ENCODE measurements around the gene ACY1. TPM values are rescaled to one million over a fixed set of nuclear protein-coding genes. Genes with fewer than 3 reads are reported as not detected.

The ACY1 gene
- total and polyA plus RNA-seq, 2 of the 13 experiments (the other 11 are each of a cell fraction or from before 2014, with no cell fraction given): 113 to 162 TPM

DNA sequence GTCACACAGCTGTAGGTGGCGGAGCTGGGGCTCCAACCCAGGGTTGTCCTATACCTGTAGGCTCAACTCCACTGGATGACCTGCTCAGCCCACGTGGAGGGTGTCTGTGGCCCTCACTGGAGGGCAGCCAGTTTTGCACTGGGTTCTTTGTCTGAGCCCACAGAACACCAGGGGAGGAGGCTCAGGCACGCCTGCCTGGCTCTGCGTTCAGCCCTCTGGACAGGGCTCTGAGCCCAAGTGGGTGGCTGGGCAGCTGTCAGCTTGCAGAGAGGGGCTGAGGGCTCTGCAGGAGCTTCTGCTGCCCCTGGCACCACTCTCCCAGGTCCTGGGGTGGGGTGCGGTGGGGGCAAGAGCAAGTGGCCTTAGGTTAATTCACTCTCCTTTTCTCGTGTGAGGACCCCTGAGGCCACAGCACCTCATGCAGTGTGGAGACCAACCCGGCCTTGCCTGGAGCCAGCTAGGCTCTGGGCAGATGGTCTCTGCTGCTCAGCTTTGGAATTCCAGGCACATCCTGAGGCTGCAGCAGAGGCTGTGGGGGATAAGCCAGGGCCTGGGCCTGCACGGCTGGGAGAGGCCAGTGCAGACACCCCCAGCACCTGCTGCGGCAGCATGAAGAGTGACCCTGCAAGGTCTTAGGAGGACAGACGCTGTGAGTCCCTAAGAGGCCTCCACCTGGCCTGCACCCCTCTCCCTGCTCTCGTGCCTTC, 49.5 kb downstream of the ACY1 start:
- intact Hi-C loops (cut with micrococcal nuclease; ENCODE audit: unreplicated experiment): no loop called here
- peak overlapping the region in 2 of 3 experiments; percentile 19 to 36; a peak in 2 of 6 replicates for H3K4me3 ChIP-seq (replicated peaks in 1 of 3; ENCODE audit: insufficient read depth in 1 of 3, low read depth in 2 of 3, low read length in 3 of 3)
- no peaks in the 10 kb centered on the region for H3K36me3 ChIP-seq (replicated peaks in 1 of 2; ENCODE audit: control insufficient read depth in 1 of 2, insufficient read depth in 2 of 2, low read length in 2 of 2)
- no peak overlapping the region for H2AFZ ChIP-seq (ENCODE audit: low read length)
- H3K79me2 ChIP-seq (ENCODE audit: insufficient read depth, low read length): no peaks in the 10 kb centered on the region
- H3K27me3 ChIP-seq (ENCODE audit: control insufficient read depth in 1 of 2, insufficient read depth in 2 of 2, low read length in 2 of 2): 0 out of 5 replicates have a peak, but pooled peaks cover 0 to 1% of the 10 kb centered on the region in 2 experiments
- H3K27ac ChIP-seq (ENCODE audit: extremely low read length, insufficient read depth, low read length): peak overlapping the region; percentile 16
- peak overlapping the region; percentile 19; the same call in 1 of the 2 replicates for H3K9ac ChIP-seq (ENCODE audit: insufficient read depth, low read depth, low read length)
- CTCF ChIA-PET (ENCODE audit: low intra/inter-chr PET ratio, low total read pairs): no interaction called here
- no peaks in the 10 kb centered on the region for H3K9me3 ChIP-seq (ENCODE audit: low read length)
- H3K4me1 ChIP-seq (ENCODE audit: insufficient read depth, low read length): peaks cover 88% of the 10 kb centered on the region
- POLR2A ChIA-PET: interaction anchor here (0.6 to 1.8 kb wide), 5 partner anchors 14 to 50 kb away, joined by 3 to 7 read pairs (median 4); partner anchors contain the start of genes ACY1 and RPL29
- no peak for DNase-seq (ENCODE audit: low spot score)
- in situ Hi-C loops (cut with HindIII; ENCODE audit: extremely low pct_ligation_motif_present, low pct_unique_long_range_greater_than_20kb): no loop called here
- ATAC-seq: peak; percentile 49
- H4K20me1 ChIP-seq (ENCODE audit: insufficient read depth, low read length): no peaks in the 10 kb centered on the region
- no TSS peak for BruUV-seq (replicated peaks)
- FAIRE-seq: no peak
- H3K4me2 ChIP-seq (ENCODE audit: low read depth, low read length): peak overlapping the region; percentile 78
- WGBS (ENCODE audit: low lambda C conversion rate): 13% methylated on average over 5 of the region's 11 CpGs
- no peak for TF ChIP-seq CEBPG (CRISPR knock-in tag; IDR thresholded peaks at IDR 0.05)
- TF ChIP-seq FOXK2 (IDR thresholded peaks at IDR 0.05): no peak
- TF ChIP-seq, protein P1, sequence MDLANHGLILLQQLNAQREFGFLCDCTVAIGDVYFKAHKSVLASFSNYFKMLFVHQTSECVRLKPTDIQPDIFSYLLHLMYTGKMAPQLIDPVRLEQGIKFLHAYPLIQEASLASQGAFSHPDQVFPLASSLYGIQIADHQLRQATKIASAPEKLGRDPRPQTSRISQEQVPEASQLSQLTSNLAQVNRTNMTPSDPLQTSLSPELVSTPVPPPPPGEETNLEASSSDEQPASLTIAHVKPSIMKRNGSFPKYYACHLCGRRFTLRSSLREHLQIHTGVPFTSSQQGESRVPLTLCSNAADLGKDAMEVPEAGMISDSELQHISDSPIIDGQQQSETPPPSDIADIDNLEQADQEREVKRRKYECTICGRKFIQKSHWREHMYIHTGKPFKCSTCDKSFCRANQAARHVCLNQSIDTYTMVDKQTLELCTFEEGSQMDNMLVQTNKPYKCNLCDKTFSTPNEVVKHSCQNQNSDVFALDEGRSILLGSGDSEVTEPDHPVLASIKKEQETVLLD (CRISPR knock-in tag; IDR thresholded peaks at IDR 0.05; ENCODE audit: low read depth): no peak
- TF ChIP-seq ZNF619 (CRISPR knock-in tag; IDR thresholded peaks at IDR 0.05): peak; percentile 40; the same call in 1 of the 2 replicates
- 0 out of 2 replicates have a peak, but pooled peaks have one; percentile 42 for TF ChIP-seq ZNF274 (CRISPR knock-in tag; IDR thresholded peaks at IDR 0.05)
- 0 out of 2 replicates have a peak, but pooled peaks have one; percentile 7 for TF ChIP-seq ZNF292 (CRISPR knock-in tag; IDR thresholded peaks at IDR 0.05; ENCODE audit: borderline replicate concordance, low read depth)
- TF ChIP-seq, protein P2, sequence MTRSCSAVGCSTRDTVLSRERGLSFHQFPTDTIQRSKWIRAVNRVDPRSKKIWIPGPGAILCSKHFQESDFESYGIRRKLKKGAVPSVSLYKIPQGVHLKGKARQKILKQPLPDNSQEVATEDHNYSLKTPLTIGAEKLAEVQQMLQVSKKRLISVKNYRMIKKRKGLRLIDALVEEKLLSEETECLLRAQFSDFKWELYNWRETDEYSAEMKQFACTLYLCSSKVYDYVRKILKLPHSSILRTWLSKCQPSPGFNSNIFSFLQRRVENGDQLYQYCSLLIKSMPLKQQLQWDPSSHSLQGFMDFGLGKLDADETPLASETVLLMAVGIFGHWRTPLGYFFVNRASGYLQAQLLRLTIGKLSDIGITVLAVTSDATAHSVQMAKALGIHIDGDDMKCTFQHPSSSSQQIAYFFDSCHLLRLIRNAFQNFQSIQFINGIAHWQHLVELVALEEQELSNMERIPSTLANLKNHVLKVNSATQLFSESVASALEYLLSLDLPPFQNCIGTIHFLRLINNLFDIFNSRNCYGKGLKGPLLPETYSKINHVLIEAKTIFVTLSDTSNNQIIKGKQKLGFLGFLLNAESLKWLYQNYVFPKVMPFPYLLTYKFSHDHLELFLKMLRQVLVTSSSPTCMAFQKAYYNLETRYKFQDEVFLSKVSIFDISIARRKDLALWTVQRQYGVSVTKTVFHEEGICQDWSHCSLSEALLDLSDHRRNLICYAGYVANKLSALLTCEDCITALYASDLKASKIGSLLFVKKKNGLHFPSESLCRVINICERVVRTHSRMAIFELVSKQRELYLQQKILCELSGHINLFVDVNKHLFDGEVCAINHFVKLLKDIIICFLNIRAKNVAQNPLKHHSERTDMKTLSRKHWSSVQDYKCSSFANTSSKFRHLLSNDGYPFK (CRISPR knock-in tag; IDR thresholded peaks at IDR 0.05; ENCODE audit: borderline replicate concordance): 0 out of 2 replicates have a peak, but pooled peaks have one; percentile 32
- TF ChIP-seq, protein P3, sequence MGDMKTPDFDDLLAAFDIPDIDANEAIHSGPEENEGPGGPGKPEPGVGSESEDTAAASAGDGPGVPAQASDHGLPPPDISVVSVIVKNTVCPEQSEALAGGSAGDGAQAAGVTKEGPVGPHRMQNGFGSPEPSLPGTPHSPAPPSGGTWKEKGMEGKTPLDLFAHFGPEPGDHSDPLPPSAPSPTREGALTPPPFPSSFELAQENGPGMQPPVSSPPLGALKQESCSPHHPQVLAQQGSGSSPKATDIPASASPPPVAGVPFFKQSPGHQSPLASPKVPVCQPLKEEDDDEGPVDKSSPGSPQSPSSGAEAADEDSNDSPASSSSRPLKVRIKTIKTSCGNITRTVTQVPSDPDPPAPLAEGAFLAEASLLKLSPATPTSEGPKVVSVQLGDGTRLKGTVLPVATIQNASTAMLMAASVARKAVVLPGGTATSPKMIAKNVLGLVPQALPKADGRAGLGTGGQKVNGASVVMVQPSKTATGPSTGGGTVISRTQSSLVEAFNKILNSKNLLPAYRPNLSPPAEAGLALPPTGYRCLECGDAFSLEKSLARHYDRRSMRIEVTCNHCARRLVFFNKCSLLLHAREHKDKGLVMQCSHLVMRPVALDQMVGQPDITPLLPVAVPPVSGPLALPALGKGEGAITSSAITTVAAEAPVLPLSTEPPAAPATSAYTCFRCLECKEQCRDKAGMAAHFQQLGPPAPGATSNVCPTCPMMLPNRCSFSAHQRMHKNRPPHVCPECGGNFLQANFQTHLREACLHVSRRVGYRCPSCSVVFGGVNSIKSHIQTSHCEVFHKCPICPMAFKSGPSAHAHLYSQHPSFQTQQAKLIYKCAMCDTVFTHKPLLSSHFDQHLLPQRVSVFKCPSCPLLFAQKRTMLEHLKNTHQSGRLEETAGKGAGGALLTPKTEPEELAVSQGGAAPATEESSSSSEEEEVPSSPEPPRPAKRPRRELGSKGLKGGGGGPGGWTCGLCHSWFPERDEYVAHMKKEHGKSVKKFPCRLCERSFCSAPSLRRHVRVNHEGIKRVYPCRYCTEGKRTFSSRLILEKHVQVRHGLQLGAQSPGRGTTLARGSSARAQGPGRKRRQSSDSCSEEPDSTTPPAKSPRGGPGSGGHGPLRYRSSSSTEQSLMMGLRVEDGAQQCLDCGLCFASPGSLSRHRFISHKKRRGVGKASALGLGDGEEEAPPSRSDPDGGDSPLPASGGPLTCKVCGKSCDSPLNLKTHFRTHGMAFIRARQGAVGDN (CRISPR knock-in tag; IDR thresholded peaks at IDR 0.05): peak; percentile 61
- no peak for TF ChIP-seq ZBTB3 (CRISPR knock-in tag; IDR thresholded peaks at IDR 0.05; ENCODE audit: borderline replicate concordance, low read depth)
- TF ChIP-seq KDM5B (CRISPR knock-in tag; IDR thresholded peaks at IDR 0.05; ENCODE audit: borderline replicate concordance): 0 out of 2 replicates have a peak, but pooled peaks have one; percentile 9
- TF ChIP-seq SP4 (CRISPR knock-in tag; IDR thresholded peaks at IDR 0.05): peak; percentile 21; the same call in 1 of the 2 replicates
- no peak for TF ChIP-seq ZNF335 (CRISPR knock-in tag; IDR thresholded peaks at IDR 0.05)
- peak; percentile 35 for TF ChIP-seq HNRNPLL (IDR thresholded peaks at IDR 0.05; ENCODE audit: low read depth, low read length, poor library complexity, severe bottlenecking)

All from HepG2 (cell line).